ENCODE data around the gene THRB.
A peak's percentile ranks its signal among the peaks of the same experiment; 100 is the strongest.

Gene THRB

GRCh38 chr3:24373198-24373959, 121.3 kb downstream of the THRB start:
- DNase-seq: no peak

DNA sequence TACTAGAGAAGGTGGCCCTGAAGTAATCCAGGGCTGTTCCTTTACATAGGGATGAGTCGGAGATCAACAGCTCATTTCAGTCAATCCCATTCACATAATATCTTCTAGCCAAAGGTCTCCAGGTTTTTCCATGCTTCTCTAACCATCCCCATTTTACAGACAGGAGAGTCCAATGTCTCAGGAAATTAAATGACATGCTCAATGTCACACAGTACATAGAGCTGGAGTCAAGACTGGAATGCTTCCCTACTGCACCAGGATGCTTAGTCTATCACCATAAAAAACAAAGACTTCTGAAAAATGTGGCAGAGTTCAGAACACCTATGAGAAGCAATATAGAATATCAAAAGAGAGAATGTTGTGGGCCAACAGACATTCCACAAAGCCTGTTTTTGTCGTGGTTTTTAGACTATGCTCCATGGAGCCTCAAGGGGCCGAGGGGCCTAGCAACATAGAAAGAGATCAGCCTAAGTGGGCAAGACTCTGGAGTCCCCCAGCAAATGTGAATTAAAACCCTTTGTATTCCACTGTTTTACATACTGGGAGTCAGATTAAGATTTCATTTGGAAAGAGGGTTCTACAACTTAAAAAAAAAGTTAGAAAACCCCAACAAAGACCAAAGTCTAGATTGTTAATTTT, 122.0 kb downstream of the THRB start:
- DNase-seq: no peak

- no peak for DNase-seq
These were observed 124.1 kb downstream of the THRB start for GRCh38 chr3:24370352-24371090.

DNA sequence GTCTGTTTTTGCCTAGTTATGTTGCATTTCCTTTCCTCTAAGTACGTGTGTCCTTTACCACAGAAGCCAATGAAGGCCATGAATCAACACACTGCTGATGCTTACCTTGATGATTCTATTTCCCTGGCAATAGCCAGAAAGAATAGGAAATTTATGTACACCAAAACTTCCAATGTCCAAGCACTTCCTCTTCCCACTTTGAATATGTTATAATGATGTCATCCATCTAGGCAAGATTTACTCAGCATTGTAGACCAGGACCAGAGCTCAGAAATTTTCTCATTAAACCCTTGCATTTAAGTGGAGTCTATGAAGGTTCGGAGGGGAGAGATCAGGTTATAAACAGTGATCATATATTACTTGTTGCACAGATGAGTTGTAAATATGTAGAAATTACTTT, 126.0 kb downstream of the THRB start:
- DNase-seq: no peak

DNA sequence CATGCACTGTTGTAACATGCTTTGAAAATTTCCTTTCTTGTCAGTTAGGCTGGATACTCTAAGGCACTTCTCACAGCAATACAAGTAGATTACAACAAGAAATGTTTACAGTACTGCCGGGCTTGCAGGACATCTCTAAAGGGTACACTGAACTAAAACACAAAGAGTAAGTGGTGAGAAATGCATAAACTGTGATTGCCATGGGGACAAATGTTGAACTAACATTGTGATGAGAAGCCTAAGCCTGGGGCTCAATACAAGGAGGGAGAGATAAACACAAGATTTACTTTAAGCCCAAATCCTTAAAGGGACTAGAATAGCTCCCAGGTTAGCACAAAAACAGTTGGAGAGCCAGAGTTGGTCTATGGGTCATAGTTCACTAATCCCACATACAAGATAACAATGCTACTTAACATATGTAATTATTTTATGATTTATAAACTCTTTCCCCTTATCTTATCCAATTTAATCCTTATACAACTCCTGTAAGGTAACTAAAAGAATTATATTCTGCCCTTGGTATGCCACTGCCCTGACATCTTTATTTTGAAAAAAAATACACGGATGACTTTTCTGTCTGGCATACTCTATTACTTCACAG, 126.9 kb downstream of the THRB start:
- no peak for DNase-seq

GRCh38 chr3:24367216-24367615, 127.4 kb downstream of the THRB start:
- no peak for DNase-seq

- DNase-seq: peak; percentile 37
These were observed 129.5 kb downstream of the THRB start for GRCh38 chr3:24365168-24365567.

DNA sequence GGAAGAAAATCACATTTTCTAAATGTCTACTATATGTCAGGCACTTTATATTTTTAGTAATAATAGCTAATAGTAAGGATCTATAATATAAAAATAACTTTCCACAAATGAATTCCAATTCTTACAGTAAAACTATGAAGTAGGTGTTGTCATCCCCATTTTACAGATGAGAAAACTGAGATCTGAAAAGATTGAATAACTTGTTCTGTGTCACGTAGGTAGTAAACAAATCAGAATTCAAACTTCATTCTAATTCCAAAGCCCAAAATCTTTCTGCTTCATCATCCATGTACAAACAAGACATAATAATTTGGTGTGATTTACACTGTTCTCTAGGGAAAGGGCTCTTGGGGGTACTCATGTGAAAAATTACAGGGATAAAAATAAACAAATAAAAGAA, 130.3 kb downstream of the THRB start:
- DNase-seq: no peak

DNA sequence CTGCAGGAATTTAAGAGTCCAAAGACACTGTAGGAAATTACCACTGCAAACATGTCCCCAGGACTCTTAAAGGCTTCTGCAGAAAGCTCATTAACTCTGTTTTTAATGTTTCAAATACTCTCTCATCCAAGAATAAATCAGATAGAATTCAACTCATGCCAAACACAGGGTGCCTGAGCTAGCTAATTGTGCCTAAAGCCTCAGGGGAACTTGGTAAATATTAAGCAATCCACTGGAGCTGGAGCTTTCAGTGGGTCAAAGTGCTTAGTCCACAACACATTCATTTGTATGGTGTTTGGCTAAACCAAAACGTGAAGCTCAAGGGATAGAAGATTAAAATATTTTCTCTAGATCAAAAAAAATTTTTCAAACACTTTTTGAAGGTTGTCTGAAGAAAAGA, 131.4 kb downstream of the THRB start:
- DNase-seq: no peak

DNA sequence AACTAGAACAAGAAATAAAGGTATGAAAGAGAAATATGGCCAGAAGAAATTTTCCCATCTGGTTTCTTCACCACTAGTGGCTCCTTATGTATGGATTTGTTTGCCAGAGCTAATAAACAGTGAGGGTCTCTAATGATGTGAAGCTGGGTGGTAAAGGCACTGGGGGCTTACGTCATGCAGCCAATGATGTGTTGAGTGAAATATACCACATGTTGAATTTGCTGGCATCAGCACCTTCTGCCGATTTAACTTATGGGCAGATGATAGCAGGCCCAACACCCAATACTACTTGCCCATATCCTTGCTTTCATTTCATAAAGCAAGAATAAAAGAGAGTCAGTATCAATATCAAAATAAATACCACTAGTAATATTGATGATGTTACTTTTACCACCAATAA, 133.0 kb downstream of the THRB start:
- DNase-seq: no peak

GRCh38 chr3:24360957-24361356, 133.7 kb downstream of the THRB start:
- DNase-seq: no peak

DNA sequence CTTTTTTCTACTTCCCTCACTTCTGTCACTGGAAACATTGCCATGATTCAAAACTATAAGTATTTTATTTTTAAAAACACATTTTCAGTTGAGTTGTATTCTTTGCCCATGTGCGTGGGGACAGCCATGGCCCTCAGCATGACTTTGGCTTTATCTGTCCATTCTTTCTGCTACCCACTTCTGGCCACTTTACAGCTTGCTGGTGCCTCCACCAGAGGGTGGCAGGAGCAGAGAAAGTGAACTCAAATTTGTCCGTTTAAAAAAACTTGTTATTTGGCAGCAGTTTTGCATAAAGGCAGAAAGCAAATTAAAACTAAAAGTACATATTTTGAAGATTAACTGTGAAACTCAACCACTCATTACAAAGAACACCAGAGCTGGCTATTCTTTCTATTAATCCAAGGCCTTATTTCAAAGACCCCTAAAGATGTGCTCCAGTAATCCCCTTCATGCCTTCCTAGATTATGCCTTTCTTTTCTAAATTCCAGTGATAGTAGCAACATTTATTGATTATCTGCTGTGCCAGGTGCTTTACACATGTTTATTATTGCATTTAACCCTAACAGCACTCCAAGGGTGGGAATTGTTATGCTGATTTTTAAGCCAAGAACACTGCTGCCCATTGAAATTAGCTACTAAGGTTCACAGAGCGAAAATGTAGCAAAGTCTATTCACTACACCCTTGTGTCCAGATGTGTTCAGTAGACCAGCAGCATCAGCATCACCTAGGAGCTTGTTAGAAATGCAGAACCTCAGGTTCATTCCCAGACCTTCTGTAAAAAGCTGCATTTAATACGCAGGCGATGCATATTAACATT, 134.8 kb downstream of the THRB start:
- no peak for DNase-seq

- no peak for DNase-seq
These were observed 135.5 kb downstream of the THRB start for GRCh38 chr3:24359102-24359501.

- DNase-seq: no peak
These were observed 137.0 kb downstream of the THRB start for GRCh38 chr3:24357635-24358034.

- no peak for DNase-seq
These were observed 138.8 kb downstream of the THRB start for GRCh38 chr3:24355806-24356205.

DNA sequence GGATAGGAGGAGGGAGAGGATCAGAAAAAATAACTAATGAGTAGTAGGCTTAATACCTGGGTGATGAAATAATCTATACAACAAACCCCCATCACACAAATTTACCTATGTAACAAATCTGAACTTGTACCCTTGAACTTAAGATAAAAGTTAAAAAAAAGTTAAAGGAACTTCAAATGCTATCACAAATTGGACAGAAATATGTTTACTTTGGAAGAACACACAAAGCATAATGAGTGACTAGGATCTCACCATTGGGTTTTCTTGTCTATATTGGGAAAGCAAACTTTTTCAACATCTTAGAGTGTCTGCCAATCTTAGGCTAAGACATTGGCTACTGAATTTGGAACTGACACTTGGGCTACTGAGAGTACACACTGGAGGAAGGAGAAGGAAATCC, 140.4 kb downstream of the THRB start:
- DNase-seq: no peak

DNA sequence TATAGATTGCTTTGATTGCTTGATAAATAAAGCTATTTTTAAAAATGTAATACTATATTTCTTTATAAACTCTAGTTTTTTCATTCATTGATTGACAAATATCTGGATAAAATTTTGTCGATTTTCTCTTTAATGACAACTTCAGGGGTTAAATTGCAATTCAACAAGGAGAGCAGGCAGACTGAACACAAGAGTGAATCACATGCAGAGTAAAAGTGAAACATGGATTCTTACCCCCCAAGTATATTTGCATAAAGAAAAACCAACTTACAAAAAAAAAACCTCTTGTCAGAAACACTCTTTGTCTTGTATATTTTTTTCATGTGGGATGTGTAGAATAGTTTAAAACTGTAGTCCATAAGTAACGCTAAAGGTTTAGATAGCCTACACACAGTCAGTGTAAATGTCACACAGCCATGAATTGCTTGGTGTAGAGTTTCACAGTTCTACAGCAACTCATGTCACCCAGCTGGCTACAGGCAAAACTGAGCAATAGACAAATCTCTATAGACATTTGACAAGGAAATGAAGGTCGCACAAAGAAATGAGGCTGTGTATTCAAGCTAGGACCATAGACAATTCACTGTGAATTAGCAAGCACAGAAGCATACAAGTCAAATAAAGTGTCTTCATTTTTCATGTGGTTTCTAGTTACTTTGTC, 141.6 kb downstream of the THRB start:
- no peak for DNase-seq

DNA sequence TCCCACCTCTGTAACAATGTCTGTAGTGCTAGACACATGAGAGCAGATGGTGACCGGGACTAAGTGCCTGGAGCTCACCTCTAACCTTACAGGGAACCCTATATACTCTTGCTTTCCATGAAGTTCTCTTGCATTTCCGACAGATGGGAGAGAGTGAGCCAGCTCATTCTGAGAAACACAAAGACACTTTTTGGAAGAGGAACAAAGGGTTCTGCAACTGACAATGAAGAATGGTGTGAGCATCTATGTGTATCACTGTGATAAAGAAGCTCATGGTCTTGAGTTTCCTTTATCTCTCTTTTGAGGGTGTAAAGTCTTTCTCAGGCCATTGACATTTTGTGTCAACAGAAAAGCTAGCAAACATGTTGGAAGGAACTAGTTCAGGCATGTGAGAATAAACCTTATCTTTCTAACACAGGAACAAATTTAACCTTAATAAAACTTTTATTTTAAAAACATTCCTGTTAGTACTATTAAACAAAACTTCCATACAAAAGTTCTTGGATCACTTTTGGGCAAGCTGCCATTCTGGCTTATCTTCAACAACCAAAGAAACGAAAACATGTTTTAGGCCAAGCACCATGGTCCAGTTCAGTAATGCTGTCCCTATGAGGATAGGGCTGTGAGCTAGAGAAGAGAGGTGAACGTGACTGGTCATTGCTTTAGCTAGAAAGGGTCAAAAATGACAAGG, 142.7 kb downstream of the THRB start:
- peak; percentile 60 for DNase-seq

- DNase-seq: no peak
These were observed 145.2 kb downstream of the THRB start for GRCh38 chr3:24349367-24350019.

GRCh38 chr3:24348348-24348747, 146.3 kb downstream of the THRB start:
- DNase-seq: no peak
